Mesothelial cell of epicardium (in vitro differentiated cells): Measurements from ENCODE around the gene AASDH. TPM values are rescaled to one million over a fixed set of nuclear protein-coding genes. Genes with fewer than 3 reads are reported as not detected.

ENCODE experiments used
- DNase-seq, 2 experiments: peaks; one replicate each; pipeline ENCODE4 v3.0.0; 2021; ENCODE audit warnings: low spot score in 2 of 2; ENCODE audit not compliant: unreplicated experiment in 2 of 2
- H3K27ac Mint-ChIP-seq: 2 replicates; pipeline ENCODE4 v1.8.0; 2021; ENCODE audit warnings: mixed read lengths
- H3K27me3 Mint-ChIP-seq: 2 replicates; pipeline ENCODE4 v1.8.0; 2021; ENCODE audit warnings: low read depth, mixed read lengths
- H3K36me3 Mint-ChIP-seq: 2 replicates; pipeline ENCODE4 v1.8.0; 2021; ENCODE audit warnings: mixed read lengths
- H3K4me1 Mint-ChIP-seq: 2 replicates; pipeline ENCODE4 v1.8.0; 2021; ENCODE audit warnings: mixed read lengths
- H3K4me3 Mint-ChIP-seq: 2 replicates; pipeline ENCODE4 v1.8.0; 2021; ENCODE audit warnings: mild to moderate bottlenecking, moderate library complexity, mixed read lengths
- H3K9me3 Mint-ChIP-seq: 2 replicates; pipeline ENCODE4 v1.8.0; 2021; ENCODE audit warnings: mixed read lengths
- total RNA-seq: library from RNA; stranded (reverse); gene quantifications from 3 replicates; pipeline ENCODE4 v1.2.1, GENCODE V29; 2021
- TF ChIP-seq, protein P1 (sequence below): fragments of 200-600 bp; sonication (generic); IDR thresholded peaks from one replicate; pipeline ENCODE4 v1.5.0; 2021; ENCODE audit warnings: antibody characterized with exemption; ENCODE audit not compliant: unreplicated experiment

AASDH gene
- total RNA-seq, 1 donor from 2014 or later, result 21.9 TPM

DNA sequence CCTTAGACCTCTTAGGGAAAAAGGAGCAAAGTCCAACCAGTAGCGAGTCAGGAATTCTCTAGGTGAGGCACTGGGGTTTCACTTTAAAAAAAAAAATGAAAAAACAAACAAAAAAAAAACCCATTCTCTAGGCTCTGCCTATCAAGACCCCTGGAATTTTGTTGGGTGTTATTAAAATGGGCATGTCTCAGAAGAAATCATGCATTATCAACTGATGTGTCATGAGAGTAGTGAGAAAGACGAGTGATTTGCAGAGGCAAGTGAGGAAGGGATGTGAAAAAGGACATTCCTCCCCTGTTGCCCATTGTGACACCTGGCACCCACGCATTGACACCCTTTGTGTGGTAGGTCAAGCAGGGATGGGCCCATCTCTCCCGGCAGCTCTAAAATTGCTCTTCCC, 78.9 kb downstream of the AASDH start:
- DNase-seq, result no peak
- Mint-ChIP-seq H3K27me3 (no peaks in the 10 kb centered on the region), H3K4me1 (peaks cover 3% of the 10 kb centered on the region), H3K4me3 (no peak overlapping the region), H3K27ac (no peak overlapping the region), H3K9me3 (no peaks in the 10 kb centered on the region), H3K36me3 (peaks cover 14% of the 10 kb centered on the region)
- TF ChIP-seq, protein P1, sequence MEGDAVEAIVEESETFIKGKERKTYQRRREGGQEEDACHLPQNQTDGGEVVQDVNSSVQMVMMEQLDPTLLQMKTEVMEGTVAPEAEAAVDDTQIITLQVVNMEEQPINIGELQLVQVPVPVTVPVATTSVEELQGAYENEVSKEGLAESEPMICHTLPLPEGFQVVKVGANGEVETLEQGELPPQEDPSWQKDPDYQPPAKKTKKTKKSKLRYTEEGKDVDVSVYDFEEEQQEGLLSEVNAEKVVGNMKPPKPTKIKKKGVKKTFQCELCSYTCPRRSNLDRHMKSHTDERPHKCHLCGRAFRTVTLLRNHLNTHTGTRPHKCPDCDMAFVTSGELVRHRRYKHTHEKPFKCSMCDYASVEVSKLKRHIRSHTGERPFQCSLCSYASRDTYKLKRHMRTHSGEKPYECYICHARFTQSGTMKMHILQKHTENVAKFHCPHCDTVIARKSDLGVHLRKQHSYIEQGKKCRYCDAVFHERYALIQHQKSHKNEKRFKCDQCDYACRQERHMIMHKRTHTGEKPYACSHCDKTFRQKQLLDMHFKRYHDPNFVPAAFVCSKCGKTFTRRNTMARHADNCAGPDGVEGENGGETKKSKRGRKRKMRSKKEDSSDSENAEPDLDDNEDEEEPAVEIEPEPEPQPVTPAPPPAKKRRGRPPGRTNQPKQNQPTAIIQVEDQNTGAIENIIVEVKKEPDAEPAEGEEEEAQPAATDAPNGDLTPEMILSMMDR, result no peak

DNA sequence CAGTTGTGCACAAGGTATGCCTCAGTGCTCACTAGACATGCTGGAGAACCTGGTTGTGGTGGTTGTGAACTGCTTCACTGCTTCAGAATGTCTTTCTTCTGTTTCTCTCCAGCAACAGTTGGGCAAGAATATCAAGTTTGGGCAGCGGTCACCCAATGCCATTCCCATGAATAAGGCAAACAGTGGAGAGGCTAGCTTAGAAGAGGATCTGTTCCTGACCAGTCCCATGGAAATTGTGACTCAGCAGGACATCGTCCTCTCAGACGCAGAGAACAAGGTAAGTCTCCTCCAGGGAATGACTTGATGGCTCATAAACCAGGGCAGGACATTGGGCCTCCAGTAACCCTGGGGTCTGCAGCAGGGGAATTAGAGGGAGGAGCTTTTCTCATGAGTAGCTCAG, 79.9 kb downstream of the AASDH start:
- Mint-ChIP-seq H3K27me3 (no peaks in the 10 kb centered on the region), H3K4me3 (no peak overlapping the region), H3K27ac (no peak overlapping the region), H3K36me3 (peaks cover 9% of the 10 kb centered on the region), H3K9me3 (no peaks in the 10 kb centered on the region), H3K4me1 (peaks cover 3% of the 10 kb centered on the region)
- DNase-seq, result no peak
- TF ChIP-seq, protein P1, result no peak

DNA sequence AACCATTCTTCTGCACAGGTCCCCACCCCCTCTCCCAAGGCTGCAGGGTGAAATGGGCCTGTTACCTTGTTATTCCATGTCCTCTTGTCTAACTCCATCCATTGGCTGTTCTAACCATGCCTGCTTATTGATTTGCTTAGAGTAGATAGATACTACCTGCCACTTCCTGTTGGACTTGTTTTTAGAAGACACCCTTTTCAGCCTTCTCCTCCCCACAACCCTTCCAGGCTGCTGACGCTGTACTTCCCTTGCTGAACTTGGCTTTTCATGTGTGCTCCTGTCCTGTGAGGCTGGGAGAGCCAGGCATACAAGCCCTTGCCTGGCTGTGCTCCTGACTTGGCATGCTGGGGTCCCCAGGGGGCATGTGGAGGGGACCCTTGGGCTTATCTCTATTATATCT, 81.9 kb downstream of the AASDH start:
- DNase-seq, result no peak
- Mint-ChIP-seq H3K4me1 (peaks cover 9% of the 10 kb centered on the region), H3K9me3 (no peaks in the 10 kb centered on the region), H3K27me3 (no peaks in the 10 kb centered on the region), H3K36me3 (peaks cover 9% of the 10 kb centered on the region), H3K27ac (no peak overlapping the region), H3K4me3 (no peak overlapping the region)
- TF ChIP-seq, protein P1, result no peak

DNA sequence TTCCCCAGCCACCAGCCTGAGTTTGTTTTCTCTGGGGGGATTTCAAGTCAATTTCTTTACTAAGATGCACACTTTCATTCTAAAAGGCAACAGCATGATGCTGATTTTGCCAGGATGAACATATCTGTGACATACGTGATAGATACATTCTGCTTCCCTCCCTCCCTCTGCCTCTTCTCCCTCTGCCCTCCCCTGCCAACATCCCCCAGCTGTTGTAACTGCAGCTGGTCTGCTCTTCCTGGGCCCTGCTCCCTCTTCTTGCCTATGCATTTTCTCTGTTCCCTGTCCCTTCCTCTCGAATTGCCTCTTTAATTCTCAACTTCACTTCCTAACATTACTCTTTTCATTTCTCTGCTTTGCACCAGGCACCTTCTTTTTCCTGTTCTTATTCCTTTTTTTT, 83.4 kb downstream of the AASDH start:
- TF ChIP-seq, protein P1, result no peak
- Mint-ChIP-seq H3K27ac (no peak overlapping the region), H3K27me3 (no peaks in the 10 kb centered on the region), H3K4me1 (peaks cover 9% of the 10 kb centered on the region), H3K9me3 (no peaks in the 10 kb centered on the region), H3K4me3 (no peak overlapping the region), H3K36me3 (peaks cover 7% of the 10 kb centered on the region)
- no peak for DNase-seq

DNA sequence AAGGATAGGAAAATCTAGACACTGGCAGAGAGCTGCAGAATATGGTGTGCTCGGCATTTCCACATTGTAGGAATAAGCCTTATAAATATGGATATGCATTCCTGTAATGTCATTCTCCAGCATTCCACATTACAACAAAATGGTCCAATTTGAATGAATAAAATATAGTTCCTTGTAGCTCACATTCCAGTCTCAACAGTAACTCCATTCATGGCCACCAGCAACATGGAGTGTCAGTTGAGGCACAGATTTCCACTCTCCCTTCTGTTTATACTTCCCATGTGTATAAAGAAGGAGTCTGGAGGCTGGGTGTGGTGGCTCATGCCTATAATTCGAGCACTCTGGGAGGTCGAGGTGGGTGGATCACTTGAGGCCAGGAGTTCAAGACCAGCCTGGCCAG, 84.5 kb downstream of the AASDH start:
- no peaks in the 10 kb centered on the region for H3K9me3 Mint-ChIP-seq
- TF ChIP-seq, protein P1, result no peak
- peaks cover 9% of the 10 kb centered on the region for H3K4me1 Mint-ChIP-seq
- H3K4me3 Mint-ChIP-seq, result no peak overlapping the region
- no peak overlapping the region for H3K27ac Mint-ChIP-seq
- DNase-seq, result no peak
- peaks cover 3% of the 10 kb centered on the region for H3K36me3 Mint-ChIP-seq
- H3K27me3 Mint-ChIP-seq, result no peaks in the 10 kb centered on the region

DNA sequence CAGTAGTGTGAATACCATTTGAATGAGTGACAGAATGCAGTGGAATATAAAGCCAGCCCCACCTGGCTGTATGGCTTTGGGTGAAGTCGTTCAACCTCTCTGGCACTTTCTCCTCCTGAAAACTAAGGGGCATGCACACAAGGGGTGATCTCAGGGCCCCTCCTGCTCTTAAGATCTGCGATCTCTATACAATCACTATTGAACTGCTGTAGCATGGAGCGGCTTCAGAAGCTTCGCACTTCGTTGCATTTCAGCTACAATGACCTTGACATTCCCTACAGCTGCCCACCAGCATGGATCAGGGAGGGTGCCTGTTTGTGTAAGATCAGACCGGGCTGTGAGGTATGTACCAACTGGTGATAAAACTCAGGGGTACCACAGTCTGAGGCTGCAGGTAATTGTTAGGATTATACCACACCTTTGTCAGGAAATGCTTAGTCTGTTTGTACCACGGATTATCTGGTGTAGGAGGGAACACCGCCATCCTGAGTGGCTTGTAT, 85.2 kb downstream of the AASDH start:
- Mint-ChIP-seq H3K27ac (no peak overlapping the region), H3K4me1 (peaks cover 9% of the 10 kb centered on the region), H3K9me3 (no peaks in the 10 kb centered on the region), H3K4me3 (no peak overlapping the region), H3K27me3 (no peaks in the 10 kb centered on the region), H3K36me3 (no peaks in the 10 kb centered on the region)
- DNase-seq, result no peak
- TF ChIP-seq, protein P1, result no peak
